Peyer's patch (tissue), 4 donors: ENCODE data around the gene IL31. TPM values are rescaled to one million over a fixed set of nuclear protein-coding genes. Genes with fewer than 3 reads are reported as not detected.

Source experiments
- DNase-seq, 3 donors: peaks; one replicate each; pipeline ENCODE4 v3.0.0-alpha.2; 2017 to 2019
- H3K27ac ChIP-seq, 4 donors: fragments of 200-600 bp; sonication (generic); one replicate each; pipeline ENCODE4 v1.5.1; 2016 to 2019
- H3K27me3 ChIP-seq, 2 donors: fragments of 200-600 bp; sonication (generic); one replicate each; pipeline ENCODE4 v1.5.1; 2019
- H3K36me3 ChIP-seq, 3 donors: fragments of 200-600 bp; sonication (generic); one replicate each; pipeline ENCODE4 v1.5.1; 2016 to 2019
- H3K4me1 ChIP-seq, 4 donors: fragments of 200-600 bp; sonication (generic); one replicate each; pipeline ENCODE4 v1.5.1; 2016 to 2019
- H3K4me3 ChIP-seq, 4 donors: fragments of 200-600 bp; sonication (generic); 1 replicate in 3 of 4; 2 replicates in 1 of 4; pipeline ENCODE4 v1.5.1; 2016 to 2019; ENCODE audit warnings: mild to moderate bottlenecking in 1 of 4
- H3K9me3 ChIP-seq, 4 donors: fragments of 200-600 bp; sonication (generic); one replicate each; pipeline ENCODE4 v1.5.1; 2016 to 2019; ENCODE audit warnings: mild to moderate bottlenecking in 1 of 4
- CTCF ChIP-seq, 6 experiments: fragments of 450-650 bp in 4 of 6; fragments of 200-600 bp in 2 of 6; sonication (generic) in 1 of 6; IDR thresholded peaks; one replicate each; pipeline ENCODE4 v1.5.1; 2017 to 2019; ENCODE audit warnings: antibody characterized with exemption in 6 of 6, mild to moderate bottlenecking in 3 of 6, moderate library complexity in 1 of 6
- POLR2A ChIP-seq, 2 donors: fragments of 450-650 bp; IDR thresholded peaks; one replicate each; pipeline ENCODE4 v1.5.1; 2017; ENCODE audit warnings: antibody characterized with exemption in 2 of 2, mild to moderate bottlenecking in 2 of 2, moderate library complexity in 2 of 2
- total RNA-seq, 4 donors: library from RNA; depleted of rRNA; stranded (reverse); fragments of >200 nt; gene quantifications; one replicate each; pipeline ENCODE4 v1.1.0, GENCODE V29; 2016

The IL31 gene
- total RNA-seq, 4 donors from 2014 or later: not detected

- no peaks in the 10 kb centered on the region for H3K9me3 ChIP-seq
- peaks cover 0 to 14% of the 10 kb centered on the region in 2 donors for H3K27me3 ChIP-seq
- TF ChIP-seq CTCF (IDR thresholded peaks at IDR 0.05): no peak
- no peak for TF ChIP-seq POLR2A (IDR thresholded peaks at IDR 0.05)
Measured at GRCh38 chr12:122199484-122200355, 25.7 kb upstream of the IL31 start.

GRCh38 chr12:122197612-122197966 lies 23.6 kb upstream of the IL31 start:
- Histone ChIP-seq H3K27me3 (no peaks in the 10 kb centered on the region), H3K9me3 (no peaks in the 10 kb centered on the region), H3K4me3 (no peak overlapping the region), H3K36me3 (no peaks in the 10 kb centered on the region), H3K4me1 (peaks cover 0 to 5% (median 0%) of the 10 kb centered on the region in 4 donors), H3K27ac (no peak overlapping the region)
- DNase-seq: no peak
- TF ChIP-seq CTCF (IDR thresholded peaks at IDR 0.05) (no peak), POLR2A (IDR thresholded peaks at IDR 0.05) (no peak)

More at GRCh38 chr12:122199484-122200355, 25.7 kb upstream of the IL31 start:
- H3K36me3 ChIP-seq: no peaks in the 10 kb centered on the region
- no peak overlapping the region for H3K27ac ChIP-seq
- no peak overlapping the region for H3K4me3 ChIP-seq
- H3K4me1 ChIP-seq: peaks cover 0 to 23% (median 14%) of the 10 kb centered on the region in 4 donors
- no peak for DNase-seq

- H3K27ac ChIP-seq: no peak overlapping the region
- no peaks in the 10 kb centered on the region for H3K36me3 ChIP-seq
- no peak for DNase-seq
- H3K9me3 ChIP-seq: no peaks in the 10 kb centered on the region
- H3K4me1 ChIP-seq: no peaks in the 10 kb centered on the region
- no peak overlapping the region for H3K4me3 ChIP-seq
- no peaks in the 10 kb centered on the region for H3K27me3 ChIP-seq
- TF ChIP-seq POLR2A (IDR thresholded peaks at IDR 0.05) (no peak), CTCF (IDR thresholded peaks at IDR 0.05) (no peak)
Measured at GRCh38 chr12:122195405-122195804, 21.4 kb upstream of the IL31 start.

- Histone ChIP-seq H3K4me3 (no peak overlapping the region), H3K36me3 (no peaks in the 10 kb centered on the region), H3K4me1 (no peaks in the 10 kb centered on the region), H3K27me3 (no peaks in the 10 kb centered on the region), H3K9me3 (no peaks in the 10 kb centered on the region), H3K27ac (no peak overlapping the region)
- TF ChIP-seq CTCF (IDR thresholded peaks at IDR 0.05) (no peak), POLR2A (IDR thresholded peaks at IDR 0.05) (no peak)
- no peak for DNase-seq
Measured at GRCh38 chr12:122194804-122195203, 20.8 kb upstream of the IL31 start.

GRCh38 chr12:122192441-122192840 lies 18.4 kb upstream of the IL31 start:
- no peak for DNase-seq
- Histone ChIP-seq H3K9me3 (no peaks in the 10 kb centered on the region), H3K27ac (no peak overlapping the region), H3K27me3 (no peaks in the 10 kb centered on the region), H3K4me3 (no peak overlapping the region), H3K4me1 (no peaks in the 10 kb centered on the region), H3K36me3 (no peaks in the 10 kb centered on the region)
- TF ChIP-seq POLR2A (IDR thresholded peaks at IDR 0.05) (no peak), CTCF (IDR thresholded peaks at IDR 0.05) (no peak)
